ENCODE data around the gene LTBP4. TPM values are rescaled to one million over a fixed set of nuclear protein-coding genes. Genes with fewer than 3 reads are reported as not detected.

Gene LTBP4
- total and polyA plus RNA-seq, 2 donors (not counting 1 experiment from before 2014, with no cell fraction given): 81.2 to 105 TPM

DNA sequence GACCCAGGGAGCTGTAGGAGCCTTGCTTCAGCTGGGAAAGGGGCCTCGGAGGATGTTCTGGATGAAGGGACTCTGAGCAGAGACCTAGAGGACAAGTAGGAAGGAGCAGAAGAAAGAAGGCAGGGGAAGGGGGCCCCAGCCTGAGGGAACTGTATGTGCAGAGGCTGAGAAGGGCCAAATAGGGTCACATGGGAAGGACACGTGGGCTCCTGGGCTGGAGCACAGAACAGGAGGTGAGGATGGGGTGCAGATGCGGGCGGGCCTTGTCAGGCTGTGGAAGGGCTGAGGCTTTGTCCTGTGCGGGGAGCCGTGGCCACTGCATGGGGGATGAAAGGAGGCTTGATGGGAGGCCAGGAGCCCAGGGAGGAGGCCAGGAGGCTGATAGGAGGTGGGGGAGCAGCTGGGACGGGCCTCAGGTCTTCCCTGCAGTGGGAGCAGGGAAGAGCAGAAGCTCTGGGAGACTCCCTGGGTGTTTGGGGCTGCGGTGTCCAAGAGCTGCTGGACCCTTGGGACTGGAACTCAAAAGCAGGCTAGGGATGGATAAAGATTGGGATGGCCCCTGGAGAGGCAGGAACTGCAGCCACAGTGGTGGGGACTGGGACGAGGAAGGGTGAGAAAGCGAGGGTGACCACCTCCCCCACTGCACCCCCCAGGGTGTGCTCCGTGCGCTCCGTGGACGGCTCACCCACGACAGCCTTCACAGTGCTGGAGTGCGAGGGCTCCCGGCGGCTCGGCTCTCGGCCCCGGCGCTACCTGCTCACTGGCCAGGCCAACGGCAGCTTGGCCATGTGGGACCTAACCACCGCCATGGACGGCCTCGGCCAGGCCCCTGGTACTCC lies 11.4 kb upstream of the LTBP4 start:
- 94% methylated on average over 15 of the region's 26 CpGs for WGBS (ENCODE audit: insufficient coverage)
- Mint-ChIP-seq H3K4me3 (no peak overlapping the region), H3K9me3 (ENCODE audit: insufficient read depth) (no peaks in the 10 kb centered on the region), H3K27me3 (no peaks in the 10 kb centered on the region), H3K4me1 (peaks cover under 1% of the 10 kb centered on the region), H3K27ac (no peak overlapping the region)
- Histone ChIP-seq H2AFZ (ENCODE audit: insufficient read depth, low read depth, low read length, poor library complexity, severe bottlenecking) (no peak overlapping the region), H3K36me3 (replicated peaks in 1 of 2; ENCODE audit: control extremely low read depth in 1 of 2, control insufficient read depth in 1 of 2, extremely low read depth in 1 of 2, insufficient read depth in 2 of 2, low read length in 1 of 2) (peaks cover 0 to 39% of the 10 kb centered on the region in 2 experiments), H3K79me2 (ENCODE audit: control insufficient read depth, insufficient read depth, low read length) (no peaks in the 10 kb centered on the region), H3K27me3 (replicated peaks in 1 of 4; ENCODE audit: control extremely low read depth in 1 of 4, control insufficient read depth in 3 of 4, insufficient read depth in 4 of 4, low read length in 3 of 4) (no peaks in the 10 kb centered on the region), H3K4me2 (replicated peaks; ENCODE audit: low read depth, low read length, poor library complexity, severe bottlenecking) (no peak overlapping the region), H4K20me1 (ENCODE audit: control insufficient read depth, insufficient read depth, low read length, poor library complexity, severe bottlenecking) (no peaks in the 10 kb centered on the region), H3K4me1 (ENCODE audit: control insufficient read depth in 2 of 2, insufficient read depth in 2 of 2, low read length in 2 of 2) (no peaks in the 10 kb centered on the region), H3K4me3 (ENCODE audit: control extremely low read depth in 1 of 5, extremely low read depth in 1 of 5, insufficient read depth in 1 of 5, low read depth in 2 of 5, low read length in 4 of 5) (no peak overlapping the region), H3K27ac (ENCODE audit: low read length in 2 of 2) (no peak overlapping the region), H3K9me3 (ENCODE audit: control extremely low read depth in 1 of 3, control insufficient read depth in 2 of 3, insufficient read depth in 1 of 3, low read length in 2 of 3) (peaks cover 0 to 6% (median 2%) of the 10 kb centered on the region in 3 donors), H3K9ac (ENCODE audit: low read length) (no peak overlapping the region)
- ChIA-PET POLR2A (interaction anchor here (0.7 kb wide), 1 partner anchor 1357 kb away, joined by 7 read pairs; no protein-coding TSS in a partner anchor), CTCF (interaction anchor here (2.4 kb wide), 1 partner anchor 14 kb away, joined by 10 read pairs; no protein-coding TSS in a partner anchor)
- TF ChIP-seq, protein P1, sequence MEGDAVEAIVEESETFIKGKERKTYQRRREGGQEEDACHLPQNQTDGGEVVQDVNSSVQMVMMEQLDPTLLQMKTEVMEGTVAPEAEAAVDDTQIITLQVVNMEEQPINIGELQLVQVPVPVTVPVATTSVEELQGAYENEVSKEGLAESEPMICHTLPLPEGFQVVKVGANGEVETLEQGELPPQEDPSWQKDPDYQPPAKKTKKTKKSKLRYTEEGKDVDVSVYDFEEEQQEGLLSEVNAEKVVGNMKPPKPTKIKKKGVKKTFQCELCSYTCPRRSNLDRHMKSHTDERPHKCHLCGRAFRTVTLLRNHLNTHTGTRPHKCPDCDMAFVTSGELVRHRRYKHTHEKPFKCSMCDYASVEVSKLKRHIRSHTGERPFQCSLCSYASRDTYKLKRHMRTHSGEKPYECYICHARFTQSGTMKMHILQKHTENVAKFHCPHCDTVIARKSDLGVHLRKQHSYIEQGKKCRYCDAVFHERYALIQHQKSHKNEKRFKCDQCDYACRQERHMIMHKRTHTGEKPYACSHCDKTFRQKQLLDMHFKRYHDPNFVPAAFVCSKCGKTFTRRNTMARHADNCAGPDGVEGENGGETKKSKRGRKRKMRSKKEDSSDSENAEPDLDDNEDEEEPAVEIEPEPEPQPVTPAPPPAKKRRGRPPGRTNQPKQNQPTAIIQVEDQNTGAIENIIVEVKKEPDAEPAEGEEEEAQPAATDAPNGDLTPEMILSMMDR (IDR thresholded peaks at IDR 0.05): no peak
- TF ChIP-seq EZH2 (IDR thresholded peaks at IDR 0.05; ENCODE audit: borderline replicate concordance, insufficient read depth, low read depth, low read length, poor library complexity, severe bottlenecking): no peak
- no peak for DNase-seq
- intact Hi-C loops (cut with micrococcal nuclease): no loop called here
- ATAC-seq (ENCODE audit: low read depth): no peak
